MG63 (cell line): ENCODE measurements around the gene PIP4P1. TPM values are rescaled to one million over a fixed set of nuclear protein-coding genes. Genes with fewer than 3 reads are reported as not detected.

ENCODE experiments used
- DNase-seq: peaks from one replicate; pipeline ENCODE4 v3.0.0-alpha.2; 2020
- H3K27me3 ChIP-seq: fragments of 250-450 bp; sonication (Bioruptor Pico); 2 replicates; pipeline ENCODE4 v1.5.1; 2020; ENCODE audit warnings: mild to moderate bottlenecking, moderate library complexity
- H3K36me3 ChIP-seq: fragments of 250-450 bp; sonication (Bioruptor Pico); 2 replicates; pipeline ENCODE4 v1.5.1; 2020; ENCODE audit warnings: mild to moderate bottlenecking, moderate library complexity
- H3K4me3 ChIP-seq: fragments of 250-450 bp; sonication (Bioruptor Pico); 2 replicates; pipeline ENCODE4 v1.5.1; 2020; ENCODE audit warnings: mild to moderate bottlenecking, moderate library complexity
- H3K9me3 ChIP-seq: fragments of 250-450 bp; sonication (Bioruptor Pico); 2 replicates; pipeline ENCODE4 v1.5.1; 2020; ENCODE audit warnings: mild to moderate bottlenecking, moderate library complexity
- total RNA-seq: library from RNA; depleted of rRNA; stranded (reverse); fragments of >200 nt; shearing (Covaris generic); gene quantifications from 2 replicates; pipeline ENCODE4 v1.2.3, GENCODE V29; 2014; ENCODE audit warnings: low replicate concordance

The PIP4P1 gene
- total RNA-seq, 1 experiment from 2014 or later, result 23.3 TPM

DNA sequence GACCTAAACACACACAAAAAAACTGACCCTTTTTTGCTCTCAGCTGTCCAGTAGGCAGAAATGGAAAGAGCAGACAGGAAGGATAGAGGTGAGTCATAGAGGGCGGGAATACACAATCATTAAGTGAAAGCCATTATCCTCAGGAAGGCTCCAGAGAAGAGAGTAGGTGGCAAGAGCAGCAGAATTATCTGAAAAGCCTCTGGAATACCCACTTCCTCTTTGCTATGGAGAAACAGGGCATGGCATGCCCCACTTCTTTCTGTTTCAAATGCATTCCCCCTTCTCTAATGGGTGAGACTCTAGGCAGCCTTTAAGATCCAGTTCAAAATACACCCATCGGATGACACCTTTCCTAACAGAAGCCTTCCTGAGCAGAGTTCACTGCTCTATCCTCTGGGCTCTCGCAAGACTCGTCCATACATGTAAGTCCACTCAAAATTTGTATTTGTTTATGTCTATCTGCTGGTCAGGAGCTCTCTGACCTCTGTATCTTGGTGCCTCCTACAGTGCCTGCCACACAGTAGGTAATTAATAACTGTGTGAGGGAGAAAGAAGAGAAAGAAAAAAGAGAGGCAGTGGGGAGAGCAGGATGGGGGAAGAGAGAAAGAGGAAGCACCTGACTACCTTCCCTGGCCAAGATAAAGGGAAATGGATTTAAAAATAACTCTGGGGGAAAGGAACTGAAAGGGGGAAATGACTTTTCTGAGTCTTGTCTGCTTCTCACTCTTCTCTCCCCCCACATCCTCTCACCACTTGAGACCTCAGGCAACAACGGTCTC lies 33.8 kb downstream of the PIP4P1 start:
- Histone ChIP-seq H3K4me3 (no peak overlapping the region), H3K27me3 (no peaks in the 10 kb centered on the region), H3K36me3 (no peaks in the 10 kb centered on the region), H3K9me3 (no peaks in the 10 kb centered on the region)
- DNase-seq, result no peak

DNA sequence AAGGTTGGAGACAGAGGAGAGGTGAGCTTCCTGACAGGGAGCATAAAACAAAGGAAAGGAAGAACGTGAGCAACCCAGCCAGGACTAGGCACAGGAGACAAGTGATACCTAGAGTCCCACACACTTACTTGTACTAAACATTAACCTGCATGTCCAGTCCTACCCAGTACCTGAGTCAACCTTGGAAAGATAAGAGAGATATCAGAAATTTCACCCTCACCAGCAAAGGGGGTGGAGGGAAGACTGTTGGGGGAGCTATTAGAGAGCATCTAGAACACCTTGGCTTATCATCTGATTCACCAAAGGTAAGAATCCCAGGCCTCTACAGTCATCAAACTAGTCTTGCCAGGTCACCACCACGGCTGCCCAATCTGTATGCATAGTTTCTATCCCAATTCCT lies 36.4 kb downstream of the PIP4P1 start:
- no peaks in the 10 kb centered on the region for H3K9me3 ChIP-seq
- no peaks in the 10 kb centered on the region for H3K27me3 ChIP-seq
- H3K36me3 ChIP-seq, result no peaks in the 10 kb centered on the region
- DNase-seq, result no peak
- no peak overlapping the region for H3K4me3 ChIP-seq

DNA sequence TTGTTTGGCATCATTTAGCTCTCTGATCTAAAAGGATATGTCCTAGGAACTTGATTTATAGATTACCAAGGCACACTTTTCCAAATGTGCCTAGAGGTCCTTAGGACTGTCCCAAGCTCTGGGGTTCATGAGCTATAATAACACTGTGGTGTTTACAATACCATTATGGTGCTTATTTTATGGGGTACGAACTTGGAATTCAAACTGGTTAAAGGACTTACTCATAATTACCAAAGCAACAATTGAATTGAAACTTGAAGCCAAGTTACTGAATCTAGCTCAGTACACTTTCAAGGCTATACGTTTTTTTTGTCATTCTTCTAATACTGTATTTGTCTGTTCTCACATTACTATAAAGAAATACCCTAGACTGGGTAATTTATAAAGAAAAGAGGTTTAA lies 38.3 kb downstream of the PIP4P1 start:
- no peaks in the 10 kb centered on the region for H3K27me3 ChIP-seq

DNA sequence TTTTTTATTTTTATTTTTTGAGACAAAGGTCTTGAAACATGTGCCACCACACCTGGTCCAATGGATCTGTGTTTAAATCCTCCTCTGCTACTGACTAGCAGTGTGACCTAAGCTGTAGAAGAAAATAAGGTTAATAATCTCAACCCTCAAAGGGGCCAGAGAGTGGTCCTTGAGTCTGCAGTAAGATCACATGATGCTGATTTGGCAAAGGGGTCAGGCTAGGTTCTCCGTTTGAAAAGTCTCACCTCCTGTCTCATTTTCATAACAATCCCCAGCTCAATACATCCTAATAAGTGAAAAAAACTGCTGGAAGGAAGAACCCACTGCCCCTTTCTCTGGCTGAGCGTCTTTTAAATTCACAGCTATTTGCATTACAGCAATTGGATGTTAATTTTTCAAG lies 40.0 kb downstream of the PIP4P1 start:
- no peaks in the 10 kb centered on the region for H3K9me3 ChIP-seq
- H3K27me3 ChIP-seq, result no peaks in the 10 kb centered on the region
- no peak for DNase-seq
- no peak overlapping the region for H3K4me3 ChIP-seq
- no peaks in the 10 kb centered on the region for H3K36me3 ChIP-seq

More for the DNA sequence above, 38.3 kb downstream of the PIP4P1 start:
- no peaks in the 10 kb centered on the region for H3K9me3 ChIP-seq
- H3K36me3 ChIP-seq, result no peaks in the 10 kb centered on the region
- H3K4me3 ChIP-seq, result no peak overlapping the region
- DNase-seq, result no peak

DNA sequence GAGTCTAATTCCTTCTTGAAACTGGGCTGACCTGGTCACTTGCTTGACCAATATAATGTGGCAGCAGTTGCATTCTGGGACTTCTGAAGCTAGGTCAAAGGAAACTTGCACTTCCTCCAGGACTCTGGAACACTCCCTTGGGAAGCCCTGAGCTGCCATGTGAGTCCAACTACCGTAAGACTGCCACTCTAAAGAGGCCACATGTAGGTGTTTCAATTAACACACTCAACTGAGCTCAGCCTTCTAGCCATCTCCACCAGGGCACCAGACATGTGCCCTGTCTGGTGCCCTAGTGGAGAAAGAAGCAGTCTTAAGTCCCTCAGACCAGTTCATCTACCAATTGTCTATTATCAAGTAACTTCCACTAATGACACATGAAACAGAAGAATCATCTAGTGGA lies 41.8 kb downstream of the PIP4P1 start:
- H3K27me3 ChIP-seq, result no peaks in the 10 kb centered on the region
- no peak overlapping the region for H3K4me3 ChIP-seq
- no peaks in the 10 kb centered on the region for H3K9me3 ChIP-seq
- no peaks in the 10 kb centered on the region for H3K36me3 ChIP-seq
- no peak for DNase-seq

DNA sequence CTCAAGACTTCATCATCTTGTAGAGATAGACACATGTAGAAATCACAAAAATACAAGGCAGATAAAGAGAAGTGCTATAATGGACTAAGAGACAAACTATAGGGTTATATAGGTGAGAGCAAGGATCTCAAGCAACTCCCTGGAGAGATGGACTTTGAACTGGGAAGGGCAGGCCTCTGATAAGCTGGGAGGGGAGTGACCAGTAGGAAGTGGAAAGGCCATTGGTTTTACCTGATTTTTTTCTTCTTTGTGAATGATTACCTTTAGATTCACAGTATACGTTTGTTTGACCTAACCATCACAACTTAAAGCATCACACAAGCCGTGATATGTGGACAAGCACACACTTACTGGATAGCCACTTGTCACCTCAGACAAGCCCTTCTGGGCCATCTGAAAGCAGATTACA lies 42.7 kb downstream of the PIP4P1 start:
- Histone ChIP-seq H3K9me3 (no peaks in the 10 kb centered on the region), H3K27me3 (no peaks in the 10 kb centered on the region), H3K36me3 (no peaks in the 10 kb centered on the region), H3K4me3 (no peak overlapping the region)
- DNase-seq, result no peak

GRCh38 chr14:20417250-20418186 lies 43.7 kb downstream of the PIP4P1 start:
- Histone ChIP-seq H3K4me3 (no peak overlapping the region), H3K27me3 (no peaks in the 10 kb centered on the region), H3K9me3 (no peaks in the 10 kb centered on the region), H3K36me3 (no peaks in the 10 kb centered on the region)
- no peak for DNase-seq

DNA sequence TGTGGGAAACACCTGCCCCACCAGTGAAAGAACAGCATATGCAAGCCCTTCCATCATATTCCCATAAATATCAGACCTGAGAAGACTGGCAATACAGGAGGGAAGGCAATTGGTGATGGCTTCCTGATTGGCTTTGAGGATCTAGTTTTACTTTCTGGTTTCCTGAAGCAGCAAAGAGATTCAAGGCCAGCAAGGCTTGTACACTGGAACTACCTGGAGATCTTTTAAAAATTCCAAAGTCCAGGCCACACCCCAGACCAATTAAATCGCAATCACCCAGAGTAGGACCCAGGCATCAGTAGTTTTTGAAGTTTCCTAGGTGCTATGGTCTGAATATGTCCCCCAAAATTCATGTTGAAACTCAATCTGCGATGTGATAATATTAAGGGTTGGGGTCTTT lies 45.0 kb downstream of the PIP4P1 start:
- Histone ChIP-seq H3K27me3 (no peaks in the 10 kb centered on the region), H3K9me3 (no peaks in the 10 kb centered on the region), H3K4me3 (no peak overlapping the region), H3K36me3 (no peaks in the 10 kb centered on the region)
- no peak for DNase-seq

GRCh38 chr14:20415782-20416206 lies 45.4 kb downstream of the PIP4P1 start:
- no peak overlapping the region for H3K4me3 ChIP-seq
- no peaks in the 10 kb centered on the region for H3K9me3 ChIP-seq
- H3K27me3 ChIP-seq, result no peaks in the 10 kb centered on the region
- DNase-seq, result no peak
- no peaks in the 10 kb centered on the region for H3K36me3 ChIP-seq

- no peak for DNase-seq
- H3K9me3 ChIP-seq, result no peaks in the 10 kb centered on the region
- H3K4me3 ChIP-seq, result peak overlapping the region; percentile 95
- H3K36me3 ChIP-seq, result no peaks in the 10 kb centered on the region
- no peaks in the 10 kb centered on the region for H3K27me3 ChIP-seq
Measured at GRCh38 chr14:20413744-20414082, 47.5 kb downstream of the PIP4P1 start.

DNA sequence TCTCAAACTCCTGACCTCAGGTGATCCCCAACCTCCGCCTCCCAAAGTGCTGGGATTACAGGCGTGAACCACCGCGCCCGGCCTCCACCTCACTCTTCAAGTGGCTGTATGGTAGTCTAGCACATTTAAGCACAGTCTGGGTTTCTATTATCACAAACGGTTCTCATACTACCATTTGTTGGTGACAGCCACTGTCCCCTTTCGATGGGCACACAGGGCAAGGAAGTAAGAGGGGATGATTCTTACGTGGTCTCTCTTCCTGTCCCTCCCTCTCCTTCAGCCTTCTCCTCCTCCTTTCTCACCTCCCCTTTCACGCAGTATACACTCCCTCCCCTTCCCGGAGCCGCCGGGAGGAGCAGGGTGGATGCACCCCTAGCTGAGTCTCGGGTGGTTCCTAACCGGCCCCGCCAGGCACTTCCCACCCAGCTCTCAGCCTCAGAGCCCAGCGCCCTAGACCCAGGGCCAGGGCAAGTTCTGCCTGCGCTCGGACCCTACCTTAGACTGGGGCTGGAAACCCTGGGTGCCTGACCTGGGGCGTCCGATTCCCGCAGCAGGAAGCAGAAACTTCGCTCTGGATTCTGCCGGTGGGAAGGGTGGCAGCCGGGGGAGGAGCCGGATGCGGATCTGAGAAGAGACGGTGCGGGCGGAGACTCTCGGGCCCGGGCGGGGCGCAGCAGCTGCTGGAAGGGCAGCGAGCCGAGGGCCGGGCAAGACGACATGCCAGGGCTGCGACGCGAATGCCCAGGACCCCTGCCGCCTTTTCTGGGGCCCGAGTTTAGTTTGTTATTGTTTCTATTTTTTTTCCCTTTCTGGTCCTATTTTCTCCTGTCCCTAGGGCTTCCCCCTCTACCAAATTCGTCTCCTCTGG lies 48.1 kb downstream of the PIP4P1 start, which contains the start of gene TEP1:
Gene TEP1 (minus strand): TSS at position 626 of the 868 bp plus-strand sequence. CDS start 5,062 bp downstream, outside the sequence.
- Histone ChIP-seq H3K27me3 (no peaks in the 10 kb centered on the region), H3K4me3 (peak within 1 kb of the TSS; percentile 95), H3K9me3 (no peaks in the 10 kb centered on the region), H3K36me3 (no peaks in the 10 kb centered on the region)
- peak; percentile 84 for DNase-seq

GRCh38 chr14:20412411-20412810 lies 48.8 kb downstream of the PIP4P1 start:
- H3K9me3 ChIP-seq, result no peaks in the 10 kb centered on the region
- no peak for DNase-seq
- H3K36me3 ChIP-seq, result no peaks in the 10 kb centered on the region
- H3K27me3 ChIP-seq, result no peaks in the 10 kb centered on the region
- peak overlapping the region; percentile 95 for H3K4me3 ChIP-seq

GRCh38 chr14:20409226-20409625 lies 52.0 kb downstream of the PIP4P1 start:
- Histone ChIP-seq H3K4me3 (no peak overlapping the region), H3K36me3 (peaks cover 2% of the 10 kb centered on the region), H3K9me3 (no peaks in the 10 kb centered on the region), H3K27me3 (no peaks in the 10 kb centered on the region)
- DNase-seq, result no peak
